HepG2 (cell line): ENCODE measurements around the gene PUS1. TPM values are rescaled to one million over a fixed set of nuclear protein-coding genes. Genes with fewer than 3 reads are reported as not detected.

Experiments
- ATAC-seq: fragments of 200-7000 bp; cut with Tn5 transposase; 3 replicates; pipeline ENCODE4 v1.9.1; 2020; ENCODE audit warnings: mild to moderate bottlenecking, moderate library complexity
- BruUV-seq: library from RNA; stranded (reverse); fragments of 400-500 nt; replicated peaks from 2 replicates; lab custom pipeline; 2021; lab: Mats Ljungman, UMichigan
- CTCF ChIA-PET: fragments of 300-600 bp; formaldehyde crosslinking; extraction: SDS; loops from one replicate; lab custom pipeline; 2021; ENCODE audit warnings: low total read pairs, inconsistent platforms, low intra/inter-chr PET ratio; lab: Yijun Ruan, JAX
- POLR2A ChIA-PET: fragments of 350-600 bp; sonication (Branson Sonifier 250); formaldehyde crosslinking; loops from one replicate; lab custom pipeline; 2020; ENCODE audit warnings: antibody characterized with exemption, inconsistent platforms; lab: Yijun Ruan, JAX
- DNase-seq: peaks from one replicate; pipeline ENCODE4 v3.0.0-alpha.2; 2015; ENCODE audit warnings: low spot score
- FAIRE-seq: peaks from 3 replicates; lab custom pipeline; 2011; peaks lifted over from hg19 to GRCh38; lab: Jason Lieb, UNC
- H2AFZ ChIP-seq: one replicate; pipeline ENCODE4 v1.6.1; 2011; ENCODE audit warnings: low read length, inconsistent platforms
- H3K27ac ChIP-seq: fragments of 300-600 bp; 3 replicates; pipeline ENCODE4 v1.8.0; 2011; ENCODE audit warnings: mixed run types, mild to moderate bottlenecking, mixed read lengths, low read length, inconsistent platforms; ENCODE audit not compliant: insufficient read depth; ENCODE audit errors: extremely low read length
- H3K27me3 ChIP-seq, 2 experiments: fragments of 200-600 bp in 1 of 2; 2 replicates in 1 of 2; 3 replicates in 1 of 2; pipeline versions ENCODE4 v1.6.0 to v1.8.0; 2011; ENCODE audit warnings: low read length in 2 of 2, mild to moderate bottlenecking in 2 of 2, moderate library complexity in 2 of 2, inconsistent platforms in 1 of 2; ENCODE audit not compliant: insufficient read depth in 2 of 2, control insufficient read depth in 1 of 2
- H3K36me3 ChIP-seq, 2 experiments: fragments of 200-600 bp in 1 of 2; replicated peaks in 1 of 2; 2 replicates in 1 of 2; 3 replicates in 1 of 2; pipeline versions ENCODE4 v1.5.1 to v1.8.0; 2011; ENCODE audit warnings: low read length in 2 of 2, inconsistent platforms in 1 of 2; ENCODE audit not compliant: insufficient read depth in 2 of 2, control insufficient read depth in 1 of 2
- H3K4me1 ChIP-seq: 2 replicates; pipeline ENCODE4 v1.5.1; 2012; ENCODE audit warnings: low read length, inconsistent platforms; ENCODE audit not compliant: insufficient read depth
- H3K4me2 ChIP-seq: 2 replicates; pipeline ENCODE4 v1.6.0; 2011; ENCODE audit warnings: low read depth, low read length, inconsistent platforms
- H3K4me3 ChIP-seq, 3 experiments: fragments of 200-600 bp in 1 of 3; sonication (generic), shearing (Covaris generic) in 1 of 3; replicated peaks in 1 of 3; 2 replicates each; pipeline ENCODE4 v1.5.1; 2011 to 2016; ENCODE audit warnings: low read length in 3 of 3, inconsistent platforms in 2 of 3, low read depth in 2 of 3, mild to moderate bottlenecking in 2 of 3, control low read depth in 1 of 3, mixed read lengths in 1 of 3; ENCODE audit not compliant: insufficient read depth in 1 of 3
- H3K79me2 ChIP-seq: one replicate; pipeline ENCODE4 v1.6.1; 2011; ENCODE audit warnings: low read length, inconsistent platforms; ENCODE audit not compliant: insufficient read depth
- H3K9ac ChIP-seq: 2 replicates; pipeline ENCODE4 v1.6.0; 2011; ENCODE audit warnings: mild to moderate bottlenecking, low read depth, low read length, inconsistent platforms; ENCODE audit not compliant: insufficient read depth
- H3K9me3 ChIP-seq: 2 replicates; pipeline ENCODE4 v1.5.1; 2012; ENCODE audit warnings: mild to moderate bottlenecking, low read length
- H4K20me1 ChIP-seq: 2 replicates; pipeline ENCODE4 v1.6.0; 2011; ENCODE audit warnings: inconsistent platforms, mild to moderate bottlenecking, low read length, moderate library complexity; ENCODE audit not compliant: insufficient read depth
- CCDC6 ChIP-seq: sonication (generic); formaldehyde crosslinking; IDR thresholded peaks from 2 replicates; pipeline ENCODE4 v1.8.1; 2022; ENCODE audit warnings: mild to moderate bottlenecking, missing genetic modification reagents, moderate library complexity
- DMTF1 ChIP-seq: sonication (generic); formaldehyde crosslinking; IDR thresholded peaks from 2 replicates; pipeline ENCODE4 v1.4.0; 2020; ENCODE audit warnings: mild to moderate bottlenecking, missing genetic modification reagents
- GABPA ChIP-seq, 2 experiments: IDR thresholded peaks; 2 replicates each; pipeline ENCODE4 v1.6.1; 2011 to 2016; ENCODE audit warnings: low read depth in 2 of 2, low read length in 1 of 2, missing biosample characterization in 1 of 2, missing genetic modification characterization in 1 of 2
- GATAD2A ChIP-seq: IDR thresholded peaks from 2 replicates; pipeline ENCODE4 v1.6.1; 2016
- HOXA3 ChIP-seq: sonication (generic); formaldehyde crosslinking; IDR thresholded peaks from 2 replicates; pipeline ENCODE4 v1.5.0; 2020; ENCODE audit warnings: missing genetic modification reagents
- HOXD1 ChIP-seq: sonication (generic); formaldehyde crosslinking; IDR thresholded peaks from 2 replicates; pipeline ENCODE4 v1.5.0; 2020; ENCODE audit warnings: missing genetic modification reagents
- IRF2 ChIP-seq: IDR thresholded peaks from 2 replicates; pipeline ENCODE4 v1.6.1; 2018; ENCODE audit warnings: missing genetic modification reagents, missing compliant biosample characterization
- JDP2 ChIP-seq: sonication (generic); formaldehyde crosslinking; IDR thresholded peaks from 2 replicates; pipeline ENCODE4 v1.8.1; 2022; ENCODE audit warnings: missing genetic modification reagents, borderline replicate concordance
- SOX6 ChIP-seq, 2 experiments: fragments of 450-650 bp in 1 of 2; sonication (generic) in 1 of 2; formaldehyde crosslinking in 1 of 2; IDR thresholded peaks; 2 replicates each; pipeline versions ENCODE4 v1.4.0 to v1.6.1; 2017 to 2020; ENCODE audit warnings: antibody characterized with exemption in 1 of 2, mild to moderate bottlenecking in 1 of 2, missing genetic modification reagents in 1 of 2
- UBTF ChIP-seq: sonication (generic); formaldehyde crosslinking; IDR thresholded peaks from 2 replicates; pipeline ENCODE4 v1.4.0; 2020; ENCODE audit warnings: mild to moderate bottlenecking, missing genetic modification reagents
- ZBTB25 ChIP-seq: IDR thresholded peaks from 2 replicates; pipeline ENCODE4 v1.6.1; 2018; ENCODE audit warnings: missing genetic modification reagents
- ZFP37 ChIP-seq: sonication (generic); formaldehyde crosslinking; IDR thresholded peaks from 2 replicates; pipeline ENCODE4 v1.4.0; 2020; ENCODE audit warnings: missing genetic modification reagents, borderline replicate concordance
- ZNF33B ChIP-seq: sonication (generic); formaldehyde crosslinking; IDR thresholded peaks from 2 replicates; pipeline ENCODE4 v1.5.1; 2020; ENCODE audit warnings: mild to moderate bottlenecking, missing genetic modification reagents
- ZNF577 ChIP-seq: sonication (generic); formaldehyde crosslinking; IDR thresholded peaks from 2 replicates; pipeline ENCODE4 v1.4.0; 2020; ENCODE audit warnings: mild to moderate bottlenecking, low read depth, missing genetic modification reagents, borderline replicate concordance
- ZNF644 ChIP-seq: IDR thresholded peaks from 2 replicates; pipeline ENCODE4 v1.6.1; 2016; ENCODE audit warnings: low read depth
- ZNF777 ChIP-seq: sonication (generic); formaldehyde crosslinking; IDR thresholded peaks from 2 replicates; pipeline ENCODE4 v1.4.0; 2020; ENCODE audit warnings: missing genetic modification reagents
- WGBS: methylation state at CpG from one replicate; pipeline ENCODE4 v1.1.6; 2017; ENCODE audit warnings: low lambda C conversion rate; 5-methylcytosine and 5-hydroxymethylcytosine counted together
- in situ Hi-C: cut with HindIII; loops from 2 replicates; pipeline ENCODE4 v1.10.0; 2017; ENCODE audit warnings: low pct_unique_long_range_greater_than_20kb; ENCODE audit not compliant: extremely low pct_ligation_motif_present
- intact Hi-C: fragments of 100-400 bp; cut with micrococcal nuclease; formaldehyde crosslinking; loops from one replicate; pipeline ENCODE4 v1.10.0; 2022; ENCODE audit not compliant: unreplicated experiment
- polyA plus RNA-seq, 8 experiments: library from polyadenylated mRNA; depleted of rRNA in 3 of 8; stranded (reverse) in 7 of 8; unstranded in 1 of 8; fragments of >200 nt; fragmentation: Illumina TruSeq in 4 of 8; extraction: Trizol in 4 of 8; gene quantifications; 2 replicates each; pipeline versions ENCODE4 v1.2.1 to v1.2.3, GENCODE V29; 2011 to 2016; ENCODE audit warnings: low read depth in 4 of 8, missing spikeins in 1 of 8, mixed read lengths in 1 of 8; ENCODE audit not compliant: insufficient read depth in 1 of 8
- total RNA-seq, 5 experiments: library from RNA; depleted of rRNA; stranded (reverse); fragments of >200 nt; fragmentation: Illumina TruSeq; extraction: Trizol; gene quantifications; 2 replicates each; pipeline ENCODE4 v1.2.3, GENCODE V29; 2016; ENCODE audit warnings: low read depth in 1 of 5

PUS1 gene
- total and polyA plus RNA-seq, 2 of the 13 experiments (the other 11 are each of a cell fraction or from before 2014, with no cell fraction given), result 19.2 to 24.7 TPM

GRCh38 chr12:131949431-131950181 lies 20.5 kb downstream of the PUS1 start, which contains the start of gene EP400:
EP400 (plus strand) TSS chr12:131949942; CDS start chr12:131960620, 10,678 bp downstream.
- no peaks in the 10 kb centered on the region for H3K9me3 ChIP-seq
- POLR2A ChIA-PET, result interaction anchor here (1.0 to 1.4 kb wide), 2 partner anchors 10 to 99 kb away, joined by 3 to 4 read pairs; no protein-coding TSS in a partner anchor
- WGBS, result 1% methylated on average over 25 of the region's 97 CpGs
- DNase-seq (peak; percentile 74), ATAC-seq (peak; percentile 85), FAIRE-seq (no peak)
- H3K27ac ChIP-seq, result peak within 1 kb of the TSS; percentile 81
- no peaks in the 10 kb centered on the region; a peak in 1 of 5 replicates for H3K27me3 ChIP-seq
- CTCF ChIA-PET, result interaction anchor here (1.1 kb wide), 1 partner anchor 98 kb away, joined by 5 read pairs; no protein-coding TSS in a partner anchor
- peaks cover 33% of the 10 kb centered on the region for H3K79me2 ChIP-seq
- peak within 1 kb of the TSS; percentile 75 to 98 (median 94) for H3K4me3 ChIP-seq
- H3K36me3 ChIP-seq, result no peaks in the 10 kb centered on the region
- peak within 1 kb of the TSS; percentile 93 for H3K9ac ChIP-seq
- intact Hi-C loops, result no loop called here
- peak within 1 kb of the TSS; percentile 76 for H3K4me2 ChIP-seq
- in situ Hi-C loops, result no loop called here
- no peak within 1 kb of the TSS for H2AFZ ChIP-seq
- no peaks in the 10 kb centered on the region for H4K20me1 ChIP-seq
- H3K4me1 ChIP-seq, result peaks cover 28% of the 10 kb centered on the region; the same call in 1 of the 2 replicates
- BruUV-seq, result no TSS peak
- TF ChIP-seq SOX6 (IDR thresholded peaks at IDR 0.05) (no peak), SOX6 (CRISPR knock-in tag; IDR thresholded peaks at IDR 0.05) (no peak; the same call in 1 of the 2 replicates), UBTF (CRISPR knock-in tag) (peak; percentile 78; the same call in 1 of the 2 replicates), GABPA (IDR thresholded peaks at IDR 0.05; ENCODE audit: low read depth, low read length) (peak; percentile 75), GABPA (CRISPR knock-in tag; IDR thresholded peaks at IDR 0.05; ENCODE audit: low read depth) (0 out of 2 replicates have a peak, but pooled peaks have one; percentile 26), JDP2 (CRISPR knock-in tag) (no peak), HOXD1 (CRISPR knock-in tag) (no peak), IRF2 (CRISPR knock-in tag) (peak; percentile 23; the same call in 1 of the 2 replicates), HOXA3 (peak; percentile 77), ZNF777 (CRISPR knock-in tag) (peak; percentile 60), ZNF644 (CRISPR knock-in tag) (no peak), ZNF577 (CRISPR knock-in tag) (no peak), DMTF1 (CRISPR knock-in tag) (peak; percentile 98; the same call in 1 of the 2 replicates), CCDC6 (CRISPR knock-in tag) (no peak), ZBTB25 (peak; percentile 91; the same call in 1 of the 2 replicates), ZFP37 (no peak), GATAD2A (CRISPR knock-in tag) (no peak), ZNF33B (no peak)
